ENCODE results near the gene CATSPERB.

- no peak for TF ChIP-seq ZBTB10 (tag by site-specific recombination; IDR thresholded peaks at IDR 0.05)
- TF ChIP-seq CTCF (tag by site-specific recombination; IDR thresholded peaks at IDR 0.05): no peak
- no peak for TF ChIP-seq ZNF449 (tag by site-specific recombination; IDR thresholded peaks at IDR 0.05)
- TF ChIP-seq ZBTB1 (tag by site-specific recombination; IDR thresholded peaks at IDR 0.05): no peak
- TF ChIP-seq ZNF747 (tag by site-specific recombination; IDR thresholded peaks at IDR 0.05): no peak
- no peak for TF ChIP-seq ZNF18 (tag by site-specific recombination; IDR thresholded peaks at IDR 0.05)
- TF ChIP-seq ZNF274 (IDR thresholded peaks at IDR 0.05; ENCODE audit: low read length): no peak
- no peak for TF ChIP-seq ZNF274 (tag by site-specific recombination; IDR thresholded peaks at IDR 0.05; ENCODE audit: borderline replicate concordance)
- no peak for TF ChIP-seq ZNF292 (tag by site-specific recombination; IDR thresholded peaks at IDR 0.05; ENCODE audit: borderline replicate concordance, low read depth)
Measured at GRCh38 chr14:91693346-91693745, 38.5 kb downstream of the CATSPERB start.

Measured in HEK293 (cell line).